HG02970 (cell line): ENCODE results near the gene MED12.
A peak's percentile ranks its signal among the peaks of the same experiment; 100 is the strongest.

Experiments used
- ATAC-seq: cut with Tn5 transposase; IDR thresholded peaks from one replicate; pipeline ENCODE4 v1.9.1; 2021; ENCODE audit warnings: mild to moderate bottlenecking, moderate library complexity, moderate number of reproducible peaks; ENCODE audit not compliant: unreplicated experiment, low FRiP score

Gene MED12

DNA sequence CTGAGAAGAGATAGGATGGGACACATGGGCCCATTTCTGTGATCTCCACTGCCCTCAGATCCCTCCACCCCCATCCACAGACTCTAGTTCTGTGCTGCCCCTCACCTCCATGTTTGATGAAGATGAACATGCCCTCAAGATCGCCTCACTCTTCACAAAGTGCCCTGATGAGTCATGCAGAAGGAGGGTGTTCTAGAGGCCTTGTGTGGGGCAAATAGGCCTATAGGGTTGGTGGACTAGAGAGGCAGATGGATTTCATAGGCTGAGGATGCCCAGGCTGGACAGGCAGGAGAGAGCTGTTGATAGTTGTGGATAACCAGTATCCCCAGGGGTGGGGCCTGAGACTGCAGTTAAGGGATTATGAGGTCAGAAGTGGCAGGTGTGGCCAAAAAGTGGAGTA is 12.0 kb upstream of the MED12 start, which contains the start of gene CXorf65:
CXorf65 (minus strand) TSS at position 314 of the 400 bp plus-strand sequence; CDS start at position 130, 184 bp downstream.
- ATAC-seq, result no peak

DNA sequence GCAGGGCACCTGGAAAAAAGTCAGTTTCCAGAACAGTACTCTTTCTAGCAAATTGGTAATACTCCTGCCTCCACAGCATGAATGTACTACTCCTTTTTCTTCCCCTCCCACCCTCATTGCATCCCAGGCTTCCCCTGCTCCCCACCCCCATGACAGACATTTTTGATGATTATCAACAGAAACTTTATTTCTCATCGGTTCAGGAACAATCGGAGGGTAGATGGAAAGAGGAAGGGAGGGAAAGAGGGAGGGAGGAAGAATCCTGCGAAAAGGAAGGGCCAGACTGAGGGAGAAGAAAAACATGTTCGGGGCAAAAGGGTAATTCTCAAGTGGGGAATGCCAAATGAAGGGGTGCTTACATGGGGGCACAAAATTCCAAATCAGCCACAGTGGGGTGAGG is 11.2 kb upstream of the MED12 start:
- no peak for ATAC-seq

DNA sequence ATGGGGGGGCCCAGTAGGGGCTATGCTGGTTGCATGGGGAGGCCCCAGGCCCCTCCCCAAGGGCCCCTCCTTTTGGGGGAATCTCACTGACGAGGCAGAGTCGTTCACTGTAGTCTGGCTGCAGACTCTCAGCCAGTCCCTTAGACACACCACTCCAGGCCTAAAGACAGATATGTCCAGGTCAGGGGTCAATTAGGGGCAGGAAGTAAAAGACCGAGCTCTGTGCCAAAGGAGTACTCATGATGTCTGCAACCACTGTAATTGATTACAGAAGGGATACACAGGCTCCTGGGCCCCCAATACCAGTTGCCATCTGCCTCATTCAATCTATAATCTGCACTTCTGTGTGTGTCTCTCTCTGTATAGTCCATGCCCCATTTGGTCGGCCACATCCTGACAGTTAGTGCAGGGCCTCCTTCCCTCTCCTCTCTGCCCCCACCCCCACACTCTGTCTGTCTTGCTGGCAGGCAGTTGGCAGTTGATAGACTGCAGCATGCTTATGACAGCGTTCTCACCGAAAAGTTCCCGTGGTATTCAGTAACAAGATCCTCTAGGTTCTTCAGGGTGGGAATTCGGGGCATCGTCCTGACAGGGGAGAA is 10.5 kb upstream of the MED12 start:
- no peak for ATAC-seq

DNA sequence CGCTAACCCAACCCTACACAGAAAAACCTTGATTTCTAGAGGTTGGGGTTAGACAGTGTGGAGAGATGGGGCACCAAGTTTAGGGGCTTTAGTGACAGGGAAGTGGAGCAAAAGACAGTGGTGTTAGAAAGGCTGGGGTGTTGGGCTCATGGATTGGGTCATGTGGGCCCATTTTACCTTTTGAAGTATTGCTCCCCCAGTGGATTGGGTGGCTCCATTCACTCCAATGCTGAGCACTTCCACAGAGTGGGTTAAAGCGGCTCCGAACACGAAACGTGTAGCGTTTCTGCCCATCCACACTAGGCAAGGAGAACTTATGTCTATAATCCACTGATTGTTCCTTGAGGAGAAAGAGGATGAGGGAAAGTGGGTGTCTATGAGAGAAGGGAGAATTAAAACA is 9.3 kb upstream of the MED12 start:
- no peak for ATAC-seq

DNA sequence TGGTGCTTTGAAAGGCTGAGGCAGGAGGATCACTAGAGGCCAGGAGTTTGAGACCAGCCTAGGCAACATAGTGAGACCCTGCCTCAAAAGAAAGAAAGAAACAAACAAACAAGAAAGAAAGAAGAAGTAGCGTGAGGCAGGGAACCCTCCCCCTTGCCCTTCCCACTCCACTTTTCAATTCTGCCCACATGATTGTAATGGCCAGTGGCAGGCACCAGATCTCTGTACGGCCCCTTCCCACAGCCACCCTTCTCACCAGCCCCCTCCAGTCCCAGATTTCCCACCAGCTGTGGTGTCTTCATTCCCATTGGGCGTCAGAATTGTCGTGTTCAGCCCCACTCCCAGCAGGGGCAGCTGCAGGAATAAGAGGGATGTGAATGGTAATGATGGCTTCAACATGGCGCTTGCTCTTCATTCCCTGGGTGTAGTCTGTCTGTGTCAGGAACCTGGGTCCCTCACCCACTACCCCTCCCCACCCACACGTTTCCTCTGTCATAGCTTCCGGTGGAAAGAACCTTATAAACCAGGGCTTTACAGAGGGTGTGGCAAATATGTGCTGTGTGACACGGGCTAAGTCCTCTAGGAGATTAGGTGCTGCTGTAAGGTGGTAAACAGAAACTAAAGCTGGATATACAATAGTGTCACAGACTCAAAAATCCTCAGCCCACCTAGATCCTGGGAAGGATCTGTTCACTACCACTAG is 7.1 kb upstream of the MED12 start, which contains the start of gene IL2RG:
IL2RG (minus strand) TSS at position 437 of the 703 bp plus-strand sequence; CDS start at position 399, 38 bp downstream.
- peak; percentile 70 for ATAC-seq

DNA sequence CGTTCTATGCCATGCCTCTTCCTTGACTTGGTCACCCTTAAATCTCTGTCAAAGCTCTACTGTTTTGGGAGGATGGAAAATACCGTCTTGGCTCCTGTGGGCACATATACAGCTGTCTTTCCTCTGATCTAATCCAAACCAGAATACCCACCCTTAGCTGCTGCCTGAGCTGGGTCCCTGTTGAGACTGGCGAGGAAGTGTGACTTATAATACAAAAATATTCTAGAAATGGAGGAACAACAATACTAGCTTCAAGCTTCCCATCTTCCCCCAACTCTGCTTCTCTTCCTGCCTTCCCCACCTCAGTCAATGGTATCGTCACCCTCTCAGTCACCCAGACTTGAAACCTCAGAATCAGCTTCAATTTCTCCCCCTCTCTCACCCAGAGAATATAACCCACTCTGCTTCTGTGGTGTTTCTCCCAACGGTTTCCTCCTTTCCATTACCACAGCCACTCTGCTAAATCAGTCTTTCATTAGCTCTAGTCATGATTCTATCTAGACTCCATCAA is 6.4 kb upstream of the MED12 start:
- no peak for ATAC-seq

DNA sequence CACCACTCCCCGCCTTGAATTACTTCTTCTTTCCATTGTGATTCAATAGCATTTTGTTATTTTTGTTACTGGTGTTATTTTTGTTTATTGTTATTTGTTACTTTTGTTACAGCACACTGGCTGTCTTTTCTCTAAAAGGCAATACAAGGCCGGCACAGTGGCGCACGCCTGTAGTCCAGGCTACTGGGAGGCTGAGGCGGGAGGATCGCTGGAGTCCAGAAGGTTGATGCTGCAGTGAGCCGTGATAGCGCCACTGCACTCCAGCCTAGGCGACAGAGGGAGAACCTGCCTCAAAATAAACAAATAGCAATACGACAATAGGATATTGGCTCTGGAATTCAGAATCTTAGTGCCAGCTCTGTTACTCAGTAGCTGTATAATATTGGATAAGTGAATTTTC is 1.0 kb upstream of the MED12 start:
- ATAC-seq, result no peak

DNA sequence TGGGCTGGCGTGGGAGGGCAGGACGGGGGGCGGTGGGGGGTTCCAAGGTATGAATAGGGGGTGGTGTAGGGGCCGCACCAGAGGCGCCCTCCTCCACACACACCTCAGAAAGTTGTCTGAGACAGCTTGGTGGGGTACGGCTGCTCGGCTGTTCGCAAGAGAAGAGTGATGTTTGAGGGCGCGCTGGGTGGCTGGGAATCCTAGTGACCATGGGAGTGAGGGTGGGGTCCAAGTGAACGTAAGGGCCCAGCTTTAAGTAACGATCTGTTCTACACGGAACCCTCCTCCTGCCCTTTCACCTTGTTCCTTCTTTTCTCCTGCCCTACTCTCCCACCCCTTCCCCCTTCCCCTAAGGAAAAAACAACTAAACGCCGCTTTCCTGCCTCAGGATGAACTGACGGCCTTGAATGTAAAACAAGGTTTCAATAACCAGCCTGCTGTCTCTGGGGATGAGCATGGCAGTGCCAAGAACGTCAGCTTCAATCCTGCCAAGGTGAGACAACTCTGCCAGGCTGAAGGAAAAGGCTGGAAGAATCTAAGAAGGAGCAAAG is 664 bp downstream of the MED12 start:
- no peak for ATAC-seq

DNA sequence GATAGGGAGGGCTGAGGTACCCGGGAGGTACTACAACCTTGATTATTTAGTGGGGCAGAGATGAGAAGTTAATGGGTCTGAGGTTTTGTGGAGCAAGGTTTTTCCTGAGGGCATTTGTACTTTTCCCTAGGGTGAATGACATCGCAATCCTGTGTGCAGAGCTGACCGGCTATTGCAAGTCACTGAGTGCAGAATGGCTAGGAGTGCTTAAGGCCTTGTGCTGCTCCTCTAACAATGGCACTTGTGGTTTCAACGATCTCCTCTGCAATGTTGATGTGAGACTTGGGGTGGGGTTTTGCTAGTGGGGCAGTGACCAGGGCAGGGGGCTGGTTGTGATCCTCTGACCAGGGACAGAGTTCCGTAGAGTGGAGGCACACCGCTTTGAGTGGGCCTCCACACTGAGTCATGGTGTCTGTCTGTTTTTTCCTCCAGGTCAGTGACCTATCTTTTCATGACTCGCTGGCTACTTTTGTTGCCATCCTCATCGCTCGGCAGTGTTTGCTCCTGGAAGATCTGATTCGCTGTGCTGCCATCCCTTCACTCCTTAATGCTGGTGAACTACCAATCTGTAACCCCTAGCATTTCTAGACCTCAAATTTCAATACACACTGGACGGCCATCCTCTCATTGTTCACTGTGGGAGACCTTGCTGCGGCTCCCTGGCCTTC is 9.9 kb downstream of the MED12 start:
- ATAC-seq, result no peak

DNA sequence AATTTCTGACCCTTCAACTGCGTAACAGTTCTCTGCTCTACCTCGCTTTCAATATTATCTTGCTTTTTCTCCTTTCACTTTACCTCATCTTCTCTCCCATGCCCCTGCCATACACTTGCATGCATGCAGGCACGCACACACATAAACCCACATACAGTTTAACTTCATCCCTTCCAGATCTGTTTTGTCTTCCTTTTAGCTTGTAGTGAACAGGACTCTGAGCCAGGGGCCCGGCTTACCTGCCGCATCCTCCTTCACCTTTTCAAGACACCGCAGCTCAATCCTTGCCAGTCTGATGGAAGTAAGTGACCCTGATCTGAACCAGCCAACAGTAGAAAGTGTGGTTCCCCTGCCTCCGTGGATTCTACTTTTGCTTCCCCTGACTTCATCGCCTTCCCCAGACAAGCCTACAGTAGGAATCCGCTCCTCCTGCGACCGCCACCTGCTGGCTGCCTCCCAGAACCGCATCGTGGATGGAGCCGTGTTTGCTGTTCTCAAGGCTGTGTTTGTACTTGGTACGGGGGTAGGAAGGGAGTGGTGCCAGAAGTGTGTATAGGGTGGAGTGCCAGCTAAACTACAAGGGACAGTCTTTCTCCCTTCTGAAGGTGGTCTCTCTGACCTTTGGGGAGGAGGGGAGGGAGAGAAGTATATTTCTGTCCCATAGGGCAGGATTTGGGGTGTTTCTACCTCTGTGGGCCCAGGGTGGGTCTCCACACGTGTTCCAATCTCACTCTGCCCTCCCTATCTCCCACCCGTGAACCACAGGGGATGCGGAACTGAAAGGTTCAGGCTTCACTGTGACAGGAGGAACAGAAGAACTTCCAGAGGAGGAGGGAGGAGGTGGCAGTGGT is 10.7 kb downstream of the MED12 start:
- no peak for ATAC-seq

DNA sequence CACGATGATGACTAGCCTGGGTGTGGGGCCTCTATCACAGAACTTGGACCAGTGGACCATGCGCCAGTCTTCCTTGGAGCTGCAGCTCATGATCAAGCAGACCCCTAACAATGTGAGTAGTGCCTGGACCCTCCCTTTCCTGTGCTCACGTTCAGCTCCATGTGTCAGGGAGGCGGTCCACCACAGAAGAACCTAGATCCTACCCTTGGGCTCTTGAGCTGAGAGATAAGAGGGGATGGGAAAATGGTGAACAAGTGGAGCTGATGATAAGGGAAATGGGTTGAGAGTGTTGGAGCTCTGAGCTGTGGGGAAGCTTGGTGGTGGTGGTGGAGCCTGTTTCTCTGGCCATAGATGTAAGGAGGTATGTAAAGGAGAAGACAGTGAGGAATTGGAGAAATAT is 13.1 kb downstream of the MED12 start:
- ATAC-seq, result no peak

DNA sequence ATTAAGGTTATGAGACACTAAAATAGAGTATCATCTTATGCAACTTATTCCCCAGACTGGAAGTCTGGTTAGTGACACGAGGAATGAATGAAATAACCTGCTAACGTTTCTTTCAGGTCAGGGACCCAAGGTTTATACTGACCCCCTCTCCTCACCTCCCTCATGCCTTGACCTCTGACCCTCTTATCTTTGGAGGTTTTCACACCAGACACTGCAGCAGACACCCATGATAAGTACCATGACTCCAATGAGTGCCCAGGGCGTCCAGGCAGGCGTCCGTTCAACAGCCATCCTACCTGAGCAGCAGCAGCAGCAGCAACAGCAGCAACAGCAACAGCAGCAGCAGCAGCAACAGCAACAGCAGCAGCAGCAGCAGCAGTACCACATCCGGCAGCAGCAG is 22.0 kb downstream of the MED12 start:
- ATAC-seq, result no peak

DNA sequence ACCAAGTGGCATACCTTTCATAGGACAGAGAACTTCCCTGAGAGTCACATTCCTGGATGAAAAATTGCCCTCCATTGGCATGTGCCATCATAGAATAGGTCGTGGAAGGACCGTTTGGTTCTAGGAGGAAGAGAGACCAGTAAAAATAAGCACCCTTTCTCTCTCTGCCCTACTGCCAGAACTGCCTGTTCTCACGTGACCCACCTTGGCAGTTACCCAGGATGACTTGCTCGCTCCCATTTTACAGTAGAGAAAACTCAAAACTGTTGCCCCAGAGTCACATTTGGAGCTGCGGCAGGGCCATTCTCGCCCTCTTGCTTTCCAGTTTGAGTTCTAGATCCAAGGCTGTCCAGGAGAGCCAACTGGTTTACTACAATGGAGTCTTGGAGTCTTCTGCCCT is 25.1 kb downstream of the MED12 start:
- ATAC-seq, result no peak

DNA sequence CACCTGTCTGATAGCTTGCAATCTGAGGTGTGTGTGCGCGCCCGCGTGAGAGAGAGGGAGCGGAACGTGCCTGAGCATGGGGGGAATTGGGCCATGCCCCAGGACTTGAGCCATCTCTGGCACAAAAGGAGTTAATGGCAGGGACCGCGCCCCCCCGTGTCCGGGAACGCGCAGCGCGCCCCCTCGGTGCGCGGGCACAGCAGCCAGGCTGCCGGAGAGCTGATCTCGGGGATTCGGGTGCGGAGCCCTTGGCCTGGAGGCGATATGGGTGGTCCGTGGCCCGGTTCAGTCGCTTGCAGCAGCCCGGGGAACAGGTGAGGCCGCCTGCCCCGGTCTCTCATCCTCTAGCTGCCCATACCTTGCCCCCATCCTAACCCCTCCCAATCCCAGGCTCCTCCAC is 26.3 kb downstream of the MED12 start, which contains the start of gene NLGN3:
NLGN3 (plus strand) TSS at position 191 of the 400 bp plus-strand sequence. CDS start 2,909 bp downstream, outside the sequence.
- no peak for ATAC-seq

DNA sequence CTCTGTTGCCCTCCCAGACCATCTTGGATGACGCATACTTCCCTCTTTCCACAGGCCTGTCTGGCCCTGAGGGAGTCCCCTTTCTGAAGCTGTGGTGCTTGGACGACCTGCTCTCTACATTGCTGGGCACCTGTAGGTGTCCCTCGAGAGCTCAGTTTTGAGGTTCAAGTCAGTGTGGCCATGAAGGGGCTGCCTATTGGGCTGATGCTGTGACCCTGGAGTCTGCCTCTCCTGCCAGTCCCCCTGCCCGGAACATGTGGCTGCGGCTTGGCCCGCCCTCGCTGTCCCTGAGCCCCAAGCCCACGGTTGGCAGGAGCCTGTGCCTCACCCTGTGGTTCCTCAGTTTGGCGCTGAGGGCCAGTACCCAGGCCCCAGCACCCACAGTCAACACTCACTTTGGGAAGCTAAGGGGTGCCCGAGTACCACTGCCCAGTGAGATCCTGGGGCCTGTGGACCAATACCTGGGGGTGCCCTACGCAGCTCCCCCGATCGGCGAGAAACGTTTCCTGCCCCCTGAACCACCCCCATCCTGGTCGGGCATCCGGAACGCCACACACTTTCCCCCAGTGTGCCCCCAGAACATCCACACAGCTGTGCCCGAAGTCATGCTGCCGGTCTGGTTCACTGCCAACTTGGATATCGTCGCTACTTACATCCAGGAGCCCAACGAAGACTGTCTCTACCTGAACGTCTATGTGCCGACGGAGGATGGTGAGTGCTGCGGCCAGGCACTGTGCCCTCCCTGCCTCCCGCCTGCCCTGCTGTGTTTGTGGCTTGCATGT is 29.3 kb downstream of the MED12 start:
- ATAC-seq, result no peak

DNA sequence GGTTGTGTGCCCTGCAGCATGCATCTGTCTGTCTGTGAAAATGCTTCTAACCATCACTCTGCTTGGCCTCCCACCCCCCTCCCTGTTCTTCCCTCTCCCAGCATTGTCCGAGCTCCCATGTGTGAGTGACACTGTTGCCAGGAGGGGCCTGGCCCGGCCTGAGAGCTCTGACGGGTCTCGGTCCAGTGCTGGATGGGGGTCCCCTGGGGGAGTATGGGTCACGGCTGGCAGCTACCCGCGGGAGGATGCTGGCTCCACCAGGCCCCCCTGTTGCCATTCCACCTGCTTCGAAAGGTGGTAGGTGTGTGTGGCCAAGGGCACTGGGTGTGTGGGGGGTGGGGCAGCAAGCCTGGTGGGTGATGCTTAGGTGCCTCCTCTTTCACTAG is 29.9 kb downstream of the MED12 start:
- ATAC-seq, result no peak

DNA sequence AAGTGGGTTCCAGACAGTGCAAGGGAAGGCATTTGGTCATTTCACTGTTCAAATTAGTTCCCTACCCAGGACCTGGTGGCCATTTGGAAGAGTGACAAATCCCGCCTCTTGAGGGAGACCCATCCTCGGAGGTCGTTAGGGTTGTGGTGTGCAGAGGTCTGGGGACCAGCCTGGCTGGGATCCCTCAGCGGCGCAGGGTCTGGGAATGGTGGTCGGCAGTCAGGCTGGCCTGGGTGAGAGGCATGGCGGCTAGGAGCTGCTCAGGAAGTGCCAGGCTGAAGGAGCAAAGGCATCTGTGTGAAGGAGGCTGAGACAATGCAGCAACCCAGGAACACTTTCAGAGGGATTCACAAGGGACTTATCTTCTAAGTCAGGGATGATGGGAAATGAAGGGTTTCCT is 33.0 kb downstream of the MED12 start:
- ATAC-seq, result no peak

DNA sequence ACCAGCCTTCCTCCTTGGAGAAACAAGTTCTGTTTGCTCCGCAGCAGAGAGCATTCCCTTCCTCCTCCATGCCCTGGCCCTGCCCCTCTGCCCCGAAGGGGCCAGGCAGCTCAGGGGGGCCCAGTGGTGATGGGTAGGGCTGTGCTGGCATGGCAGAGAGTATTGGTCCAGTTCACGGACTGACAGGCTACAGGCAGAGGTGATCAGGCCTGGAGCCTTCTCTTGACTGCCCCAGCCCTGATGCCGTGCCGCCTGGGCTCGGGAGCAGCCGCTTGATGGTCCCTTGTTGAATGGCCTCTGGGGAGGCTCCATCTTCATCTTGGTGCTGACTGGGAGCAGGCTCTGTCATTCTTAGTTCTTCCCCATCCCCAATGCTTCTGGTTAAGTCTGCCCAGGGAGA is 35.8 kb downstream of the MED12 start:
- no peak for ATAC-seq

DNA sequence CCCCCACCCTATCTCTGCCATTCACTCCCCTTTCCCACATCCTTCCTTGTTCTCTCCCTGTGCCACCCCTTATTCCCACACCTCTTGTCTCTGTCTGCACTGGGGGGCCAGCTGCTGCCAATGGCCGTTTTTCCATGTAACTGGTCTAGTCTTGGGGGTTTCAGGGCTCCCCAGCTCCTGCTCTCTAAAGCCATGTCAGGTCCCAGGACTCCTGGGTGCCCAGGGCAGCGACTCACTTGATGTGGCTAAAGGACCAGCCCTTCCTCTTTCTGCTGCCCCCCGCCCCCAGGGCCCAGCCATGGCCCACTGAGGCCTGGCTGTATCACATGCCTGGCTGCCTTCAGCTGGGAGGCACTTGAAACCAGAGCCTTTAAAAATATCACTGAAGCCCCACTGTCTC is 36.2 kb downstream of the MED12 start:
- ATAC-seq, result no peak
